HG03520 (cell line): ENCODE results near the gene GDPD5.

Experiments
- ATAC-seq: cut with Tn5 transposase; IDR thresholded peaks from one replicate; pipeline ENCODE4 v1.9.1; 2021; ENCODE audit warnings: mild to moderate bottlenecking, moderate library complexity; ENCODE audit not compliant: unreplicated experiment

GDPD5 gene

DNA sequence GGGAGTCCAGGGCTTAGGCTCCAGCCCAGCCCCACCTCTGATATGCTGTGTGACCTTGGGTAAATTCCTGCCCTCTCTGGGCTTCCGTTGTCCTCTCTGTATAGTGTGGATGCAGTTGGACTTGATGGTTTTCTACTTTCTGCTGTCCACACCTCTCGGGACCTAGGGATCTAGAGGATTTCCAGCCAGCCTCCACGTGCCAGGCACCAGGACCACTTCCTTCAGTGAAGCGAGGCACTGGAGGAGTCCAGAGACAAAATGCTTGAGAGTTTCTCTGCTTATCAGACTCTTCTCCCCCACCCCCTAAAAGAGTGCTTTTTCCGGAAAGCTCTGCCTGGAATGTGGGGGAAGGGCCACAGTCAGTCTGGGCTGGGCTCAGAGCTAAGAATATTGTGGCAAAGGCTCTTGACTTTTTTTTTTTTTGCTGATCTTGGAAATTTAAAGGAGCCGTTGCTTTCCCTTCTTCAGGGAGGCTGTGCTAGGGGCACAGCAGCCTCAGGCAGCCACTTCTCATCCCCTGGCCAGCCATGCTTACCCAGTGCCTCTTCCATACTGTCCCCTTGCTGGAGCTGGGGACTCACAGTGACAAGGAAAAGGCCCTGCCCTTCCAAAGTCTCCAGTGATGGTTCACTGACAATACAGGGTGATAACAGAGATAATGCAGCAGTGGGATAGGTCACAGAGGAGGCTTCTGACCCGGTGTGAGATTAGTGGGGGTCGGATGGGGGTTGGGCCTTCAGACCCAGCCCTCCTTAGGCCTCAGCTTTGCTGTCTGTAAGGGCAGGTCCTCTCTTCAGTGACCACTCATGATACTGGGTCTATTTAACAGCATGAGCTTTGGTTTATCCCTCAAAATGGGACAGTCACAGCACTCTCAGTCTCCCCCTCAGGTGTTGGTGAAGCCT lies 33.5 kb upstream of the GDPD5 start:
- ATAC-seq, result no peak

DNA sequence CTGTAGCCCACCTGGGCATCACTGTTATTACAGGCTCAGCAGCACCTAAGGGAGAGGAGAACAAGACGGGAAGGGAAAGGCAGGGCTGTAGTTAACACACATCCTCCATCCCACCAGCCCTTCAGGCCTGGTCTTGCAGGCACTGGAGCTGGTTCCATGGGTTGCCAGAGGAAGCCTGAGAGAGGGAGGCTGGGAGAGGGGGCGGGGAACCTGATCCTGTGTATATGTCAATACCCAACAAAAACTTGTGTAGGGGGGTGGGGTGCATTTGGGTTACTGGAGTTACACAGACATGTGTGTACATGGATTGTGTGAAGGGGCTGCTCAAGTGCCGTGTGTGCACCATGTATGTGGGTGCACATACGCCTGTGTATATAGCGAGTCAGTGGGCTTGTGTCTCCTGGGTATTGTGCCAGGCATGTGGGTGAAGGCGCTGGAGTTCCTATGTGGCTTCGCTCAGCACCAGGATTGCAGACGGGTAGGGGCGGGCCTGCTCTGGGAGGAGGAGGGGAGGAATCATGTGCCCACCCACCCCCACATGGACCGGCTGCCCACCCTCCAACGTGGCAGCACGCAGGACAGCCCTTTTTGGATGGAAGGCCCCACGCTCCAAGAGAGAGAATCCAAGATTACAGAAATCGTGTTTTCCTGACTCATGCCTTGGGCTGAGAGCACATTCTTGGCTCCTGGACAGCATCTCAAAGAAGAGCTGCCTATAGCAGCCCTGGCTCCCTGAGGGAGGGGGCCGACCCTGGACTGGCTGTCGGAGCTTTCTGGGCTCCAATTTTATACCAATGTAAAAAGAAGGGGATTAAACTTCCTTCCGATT lies 32.1 kb upstream of the GDPD5 start:
- no peak for ATAC-seq

GRCh38 chr11:75556275-75556674 lies 30.5 kb upstream of the GDPD5 start:
- ATAC-seq, result no peak

DNA sequence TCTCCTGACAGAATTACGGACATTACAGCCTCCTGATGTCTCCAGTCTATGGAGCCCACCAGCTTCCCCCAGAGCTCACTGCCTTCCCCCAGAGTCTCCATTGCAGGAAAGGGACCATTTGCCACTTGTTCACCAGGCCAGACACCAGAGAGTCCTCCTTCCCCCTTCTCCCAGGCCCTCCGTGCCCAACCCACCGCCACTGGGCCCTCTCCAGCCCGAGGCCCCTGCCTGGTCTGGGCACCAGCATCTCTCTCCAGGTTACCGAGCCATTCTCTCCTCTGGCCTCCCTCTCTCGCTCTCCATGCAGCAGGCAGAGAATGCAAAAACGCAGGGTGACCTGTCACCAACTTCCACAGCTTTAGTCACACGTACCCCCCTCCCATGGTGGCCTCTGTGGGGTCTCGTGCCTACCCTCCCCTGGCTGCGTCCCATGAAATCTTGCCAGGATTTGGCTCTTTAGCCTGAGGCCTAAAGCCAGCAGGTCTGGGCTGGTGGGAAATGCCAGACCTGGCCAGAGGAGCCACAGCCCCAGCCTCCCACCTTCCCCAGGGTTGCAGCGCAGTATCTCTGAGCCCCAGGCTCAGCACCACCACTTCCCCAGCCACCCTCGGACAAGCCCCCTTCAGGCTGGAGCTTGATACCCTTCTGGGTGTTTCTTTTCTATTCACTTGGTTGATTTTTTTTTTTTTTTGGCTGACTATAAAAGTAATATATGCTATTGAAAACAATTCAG lies 29.5 kb upstream of the GDPD5 start:
- ATAC-seq, result no peak

GRCh38 chr11:75554258-75555022 lies 28.7 kb upstream of the GDPD5 start:
- ATAC-seq, result no peak

- ATAC-seq, result no peak
These were observed 28.1 kb upstream of the GDPD5 start for GRCh38 chr11:75553889-75554257.

DNA sequence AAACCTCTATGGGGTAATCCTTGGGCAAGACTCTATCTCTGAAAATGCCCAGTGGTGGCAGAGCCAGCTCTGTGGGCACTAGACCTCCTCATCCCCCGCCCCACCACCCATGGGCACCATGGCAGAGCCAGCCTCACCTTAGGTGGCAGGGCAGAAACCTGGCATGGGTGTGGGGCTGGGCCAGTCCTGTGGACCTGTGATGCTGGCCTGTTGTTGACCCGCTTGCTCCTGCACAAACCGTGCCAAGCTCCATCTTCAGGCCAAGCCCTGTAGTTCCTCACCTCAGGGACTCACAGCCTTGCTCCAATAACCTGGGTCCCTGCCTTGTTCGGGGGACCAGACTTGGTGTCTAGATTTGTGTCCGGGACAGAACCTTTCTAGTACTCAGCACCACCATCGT lies 27.4 kb upstream of the GDPD5 start:
- ATAC-seq, result no peak

- ATAC-seq, result no peak
These were observed 23.7 kb upstream of the GDPD5 start for GRCh38 chr11:75549370-75549958.

- no peak for ATAC-seq
These were observed 23.0 kb upstream of the GDPD5 start for GRCh38 chr11:75548595-75549272.

DNA sequence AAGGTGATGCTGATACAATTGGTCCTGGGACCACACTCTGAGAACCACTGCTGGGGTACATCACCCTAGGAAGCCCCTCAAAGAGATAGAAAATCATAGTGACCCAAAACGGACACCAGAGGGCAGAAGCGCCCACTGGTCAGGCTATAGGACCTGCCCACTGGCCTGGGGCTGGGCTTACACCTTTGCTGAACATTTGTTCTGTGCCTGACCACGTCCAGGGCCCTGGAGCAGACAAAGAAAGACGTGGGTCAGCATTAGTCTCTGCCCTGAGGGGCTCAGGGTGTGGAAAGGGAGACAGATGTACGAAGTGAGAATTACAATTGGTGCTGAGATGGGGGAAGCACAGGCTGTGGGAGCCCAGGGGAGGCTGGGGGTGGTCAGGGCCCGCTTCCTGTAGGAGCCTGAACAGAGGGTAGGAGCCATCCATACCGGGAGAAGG lies 21.9 kb upstream of the GDPD5 start:
- ATAC-seq, result no peak

DNA sequence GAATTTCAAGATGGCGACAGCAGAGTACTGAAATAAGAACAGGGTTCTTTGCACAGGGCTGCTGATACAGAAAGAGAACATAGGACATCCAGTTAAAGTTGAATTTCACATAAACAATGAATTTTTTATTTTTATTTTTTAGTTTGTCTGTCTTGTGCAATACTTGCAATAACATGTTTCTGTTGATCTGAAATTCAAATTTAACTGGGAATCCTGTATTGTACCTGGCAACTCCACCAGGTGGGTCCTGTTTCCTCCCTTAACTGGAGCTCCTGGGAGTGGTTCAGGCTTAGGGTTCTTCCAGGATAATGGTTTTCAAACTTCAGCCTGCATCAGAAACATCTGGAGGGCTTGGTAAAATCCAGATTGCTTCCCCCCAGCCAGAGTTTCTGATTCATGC lies 21.4 kb upstream of the GDPD5 start:
- ATAC-seq, result no peak

DNA sequence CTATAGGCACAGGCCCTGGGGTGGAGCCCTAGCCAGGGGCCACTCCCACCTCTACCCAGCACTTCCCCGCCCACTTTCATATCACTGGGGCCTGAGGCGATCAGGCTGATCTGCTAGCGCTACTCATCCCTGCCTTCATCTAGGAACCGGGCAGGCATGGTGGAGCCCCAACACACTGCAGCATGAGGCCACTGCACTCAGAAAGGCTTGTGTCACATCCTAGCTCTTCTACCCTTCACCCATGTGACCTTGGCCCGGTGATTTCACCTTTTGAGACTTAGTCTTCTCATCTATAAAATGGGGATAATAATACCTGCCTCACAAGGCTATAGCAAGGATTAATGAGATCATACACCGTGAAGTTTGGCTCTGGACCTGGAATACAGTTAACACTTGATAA lies 18.1 kb upstream of the GDPD5 start:
- no peak for ATAC-seq

- ATAC-seq, result no peak
These were observed 16.3 kb upstream of the GDPD5 start for GRCh38 chr11:75542088-75542438.

DNA sequence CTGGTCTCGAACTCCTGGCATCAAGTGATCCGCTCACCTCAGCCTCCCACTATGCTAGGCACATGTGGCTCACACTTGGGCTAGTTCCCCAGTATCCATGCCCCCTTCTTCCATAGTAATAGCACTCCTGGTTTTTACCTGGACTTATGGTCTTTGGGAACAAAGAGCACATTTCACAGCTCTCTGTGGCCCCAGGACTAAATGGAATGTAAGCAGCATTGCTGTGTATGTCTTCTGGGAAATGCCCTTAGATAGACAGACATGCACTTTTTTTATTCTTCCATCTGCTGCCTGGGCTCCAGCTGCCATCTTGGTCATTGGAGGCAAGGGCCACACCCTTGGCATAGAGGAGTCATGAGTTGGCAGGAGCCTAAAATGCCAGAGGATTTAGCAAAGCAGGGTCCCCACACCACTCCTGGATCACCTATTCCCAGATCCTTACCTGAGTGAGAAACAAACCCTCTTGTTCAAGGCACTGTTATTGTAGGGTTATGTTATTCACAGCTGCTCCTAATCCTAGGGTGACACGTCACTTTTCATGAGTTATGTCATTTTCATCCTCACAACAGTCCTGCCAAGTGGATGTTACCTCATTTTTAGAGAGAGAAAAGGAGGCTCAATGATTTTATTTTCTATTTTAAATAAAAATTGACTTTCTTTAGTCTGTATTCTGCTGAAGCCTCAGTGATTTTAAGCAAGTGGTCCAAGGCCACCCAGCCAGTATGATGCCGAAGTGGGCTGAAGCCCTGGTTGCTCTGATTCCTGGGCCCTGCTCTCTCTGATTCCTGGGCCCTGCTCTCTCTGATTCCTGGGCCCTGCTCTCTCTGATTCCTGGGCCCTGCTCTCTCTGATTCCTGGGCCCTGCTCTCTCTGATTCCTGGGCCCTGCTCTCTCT lies 15.7 kb upstream of the GDPD5 start:
- no peak for ATAC-seq

- no peak for ATAC-seq
These were observed 14.0 kb upstream of the GDPD5 start for GRCh38 chr11:75539459-75540334.

- ATAC-seq, result no peak
These were observed 12.6 kb upstream of the GDPD5 start for GRCh38 chr11:75538150-75538942.

- ATAC-seq, result no peak
These were observed 12.0 kb upstream of the GDPD5 start for GRCh38 chr11:75537740-75538139.
